Measurements from ENCODE around the gene CCDC32. TPM values are rescaled to one million over a fixed set of nuclear protein-coding genes. Genes with fewer than 3 reads are reported as not detected.
A peak's percentile ranks its signal among the peaks of the same experiment; 100 is the strongest.

Gene CCDC32
- total and polyA plus RNA-seq, 10 donors: 27.3 to 64.1 (median 44.9) TPM

DNA sequence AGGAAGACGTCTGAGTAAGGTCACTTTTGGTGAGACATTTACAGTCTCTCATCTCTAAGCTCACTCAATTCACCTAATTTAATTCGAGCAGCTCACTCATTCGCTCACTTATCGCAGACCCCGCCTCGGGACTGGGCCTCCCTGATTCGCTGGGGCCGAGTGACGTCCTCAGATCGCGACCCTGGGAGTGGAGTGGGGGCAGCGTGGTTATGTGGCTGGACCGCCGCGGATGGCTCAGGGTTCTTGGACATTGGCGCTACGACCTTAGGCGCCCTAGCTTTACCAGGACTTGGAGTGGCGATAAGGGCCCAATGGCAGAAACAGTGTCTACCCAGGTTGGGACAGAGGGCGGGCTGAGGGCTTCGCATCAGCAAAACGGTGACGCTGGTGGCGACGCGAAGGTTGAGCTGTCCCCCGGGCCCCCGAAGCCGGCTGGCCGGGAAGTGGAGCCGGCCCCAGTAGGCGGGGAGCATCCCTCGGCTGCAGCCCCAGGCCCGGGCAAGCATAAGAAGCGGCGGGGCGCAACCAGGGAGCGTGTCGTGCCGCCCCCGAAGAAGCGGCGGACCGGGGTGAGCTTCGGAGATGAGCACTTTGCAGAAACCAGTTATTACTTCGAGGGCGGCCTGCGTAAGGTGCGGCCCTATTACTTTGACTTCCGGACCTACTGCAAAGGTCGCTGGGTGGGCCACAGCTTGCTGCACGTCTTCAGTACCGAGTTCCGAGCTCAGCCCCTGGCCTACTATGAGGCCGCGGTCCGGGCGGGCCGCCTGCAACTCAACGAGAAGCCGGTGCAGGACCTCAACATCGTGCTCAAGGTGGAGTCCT, 4.5 kb upstream of the CCDC32 start, which contains the start of gene RPUSD2:
Gene RPUSD2 (plus strand): TSS at position 171 of the 825 bp plus-strand sequence. CDS start 39 bp downstream, at position 210.
- TF ChIP-seq POLR2A (IDR thresholded peaks at IDR 0.05) (peak in 2 of 3 donors; percentile 50 to 51), POLR2AphosphoS5 (IDR thresholded peaks at IDR 0.05) (peak; percentile 97 to 98 (median 97))
- TF ChIP-seq, protein P1, sequence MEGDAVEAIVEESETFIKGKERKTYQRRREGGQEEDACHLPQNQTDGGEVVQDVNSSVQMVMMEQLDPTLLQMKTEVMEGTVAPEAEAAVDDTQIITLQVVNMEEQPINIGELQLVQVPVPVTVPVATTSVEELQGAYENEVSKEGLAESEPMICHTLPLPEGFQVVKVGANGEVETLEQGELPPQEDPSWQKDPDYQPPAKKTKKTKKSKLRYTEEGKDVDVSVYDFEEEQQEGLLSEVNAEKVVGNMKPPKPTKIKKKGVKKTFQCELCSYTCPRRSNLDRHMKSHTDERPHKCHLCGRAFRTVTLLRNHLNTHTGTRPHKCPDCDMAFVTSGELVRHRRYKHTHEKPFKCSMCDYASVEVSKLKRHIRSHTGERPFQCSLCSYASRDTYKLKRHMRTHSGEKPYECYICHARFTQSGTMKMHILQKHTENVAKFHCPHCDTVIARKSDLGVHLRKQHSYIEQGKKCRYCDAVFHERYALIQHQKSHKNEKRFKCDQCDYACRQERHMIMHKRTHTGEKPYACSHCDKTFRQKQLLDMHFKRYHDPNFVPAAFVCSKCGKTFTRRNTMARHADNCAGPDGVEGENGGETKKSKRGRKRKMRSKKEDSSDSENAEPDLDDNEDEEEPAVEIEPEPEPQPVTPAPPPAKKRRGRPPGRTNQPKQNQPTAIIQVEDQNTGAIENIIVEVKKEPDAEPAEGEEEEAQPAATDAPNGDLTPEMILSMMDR (IDR thresholded peaks at IDR 0.05 in 8 of 11, conservative IDR thresholded peaks at IDR 0.05 in 3 of 11): no peak
- intact Hi-C loops (cut with DNase I; ENCODE audit: low total_unique reads): no loop called here
- 0% methylated on average over 34 to 62 of the region's 62 CpGs for WGBS, 5 donors

DNA sequence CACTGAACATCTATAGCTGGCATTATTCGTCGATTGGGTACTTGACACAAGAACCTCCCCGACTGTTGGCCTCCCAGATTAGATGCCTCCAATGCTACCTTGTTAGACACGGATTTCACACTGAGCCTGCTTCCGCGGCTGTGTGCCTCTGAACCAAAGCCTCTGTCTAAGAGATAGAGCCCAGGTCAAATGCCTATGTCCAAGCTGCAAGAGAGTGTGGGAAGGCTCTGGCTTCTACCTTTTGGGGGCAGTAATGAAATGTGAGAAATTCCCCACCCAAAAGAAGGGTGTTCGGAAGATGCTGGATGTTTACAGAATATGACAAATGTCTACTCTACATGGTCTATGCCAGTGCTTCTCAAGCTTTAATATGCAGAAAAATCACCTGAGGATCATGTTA, 2.3 kb upstream of the CCDC32 start:
- DNase-seq: no peak
- H3K4me3 ChIP-seq: no peak overlapping the region
- WGBS, 5 donors: 42 to 66% (median 48%) methylated on average over 7 of the region's 7 CpGs
- no peaks in the 10 kb centered on the region for H3K9me3 ChIP-seq
- no peak overlapping the region for H3K27ac ChIP-seq
- no peaks in the 10 kb centered on the region for H3K27me3 ChIP-seq (replicated peaks in 1 of 7)
- peaks cover 0 to 16% (median 12%) of the 10 kb centered on the region in 6 donors for H3K36me3 ChIP-seq
- H3K4me1 ChIP-seq: peaks cover 30 to 66% (median 52%) of the 10 kb centered on the region in 6 donors
- intact Hi-C loops (cut with DNase I; ENCODE audit: low total_unique reads): no loop called here
- TF ChIP-seq, protein P1 (IDR thresholded peaks at IDR 0.05 in 8 of 11, conservative IDR thresholded peaks at IDR 0.05 in 3 of 11): no peak
- no peak for TF ChIP-seq POLR2AphosphoS5 (IDR thresholded peaks at IDR 0.05)
- TF ChIP-seq POLR2A (IDR thresholded peaks at IDR 0.05): no peak

More for the DNA sequence above, 4.5 kb upstream of the CCDC32 start, which contains the start of gene RPUSD2:
- Histone ChIP-seq H3K27ac (peak within 1 kb of the TSS; percentile 77 to 92 (median 88)), H3K4me3 (peak within 1 kb of the TSS; percentile 86 to 100 (median 96)), H3K4me1 (peaks cover 22 to 45% (median 31%) of the 10 kb centered on the region in 6 donors), H3K27me3 (replicated peaks in 1 of 7) (no peaks in the 10 kb centered on the region), H3K36me3 (peaks cover 0 to 31% (median 22%) of the 10 kb centered on the region in 6 donors), H3K9me3 (no peaks in the 10 kb centered on the region)
- peak; percentile 97 for DNase-seq

DNA sequence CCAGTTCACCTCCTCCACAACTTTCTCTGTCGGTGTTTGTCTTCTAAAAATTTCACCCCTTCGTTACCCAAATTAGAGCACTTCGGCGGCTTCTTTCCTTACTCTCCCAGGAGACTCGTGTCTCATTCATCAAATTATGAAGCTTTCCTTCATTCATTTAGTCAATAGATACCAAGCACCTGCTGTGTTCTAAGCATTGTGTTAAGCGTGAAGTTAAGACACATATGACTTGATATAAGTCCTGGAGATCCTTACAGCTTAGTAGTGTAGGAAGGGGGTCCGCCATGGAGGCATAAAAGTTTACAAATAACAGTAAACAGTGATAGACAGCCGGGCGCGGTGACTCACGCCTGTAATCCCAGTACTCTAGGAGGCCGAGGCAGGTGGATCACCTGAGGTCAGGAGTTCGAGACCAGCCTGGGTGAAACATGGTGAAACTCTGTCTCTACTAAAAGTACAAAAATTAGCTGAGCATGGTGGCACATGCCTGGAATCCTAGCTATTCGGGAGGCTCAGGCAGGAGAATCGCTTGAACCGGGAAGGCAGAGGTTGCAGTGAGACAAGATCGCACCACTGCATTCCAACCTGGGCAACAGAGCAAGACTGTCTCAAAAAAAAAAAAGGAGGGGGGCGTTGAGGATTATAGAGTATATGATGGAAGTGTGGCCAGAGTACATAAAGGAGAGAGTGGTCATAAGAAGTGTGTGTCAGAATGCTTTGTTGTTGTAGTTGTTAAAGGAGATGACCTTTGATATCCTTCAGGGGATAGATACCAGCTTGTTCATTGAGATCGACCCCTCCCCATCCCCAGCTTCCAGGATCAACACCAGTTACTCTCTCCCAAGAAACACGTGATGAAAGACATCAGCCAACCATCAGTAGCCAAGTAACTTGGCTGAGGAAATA, 744 bp upstream of the CCDC32 start:
- Histone ChIP-seq H3K36me3 (peaks cover 0 to 23% (median 11%) of the 10 kb centered on the region in 6 donors), H3K9me3 (no peaks in the 10 kb centered on the region), H3K4me3 (peak overlapping the region; percentile 72 to 97 (median 84)), H3K27me3 (replicated peaks in 1 of 7) (no peaks in the 10 kb centered on the region), H3K4me1 (peaks cover 27 to 66% (median 48%) of the 10 kb centered on the region in 6 donors), H3K27ac (peak overlapping the region; percentile 87 to 98 (median 94))
- TF ChIP-seq, protein P1 (IDR thresholded peaks at IDR 0.05 in 8 of 11, conservative IDR thresholded peaks at IDR 0.05 in 3 of 11): no peak
- no peak for TF ChIP-seq POLR2AphosphoS5 (IDR thresholded peaks at IDR 0.05)
- TF ChIP-seq POLR2A (IDR thresholded peaks at IDR 0.05): no peak
- intact Hi-C loops (cut with DNase I; ENCODE audit: low total_unique reads): no loop called here
- no peak for DNase-seq
- WGBS, 5 donors: 46 to 60% (median 50%) methylated on average over 18 to 20 of the region's 20 CpGs
